DMS 273 (cell line): ENCODE measurements around the gene GNA14.
"Not testable (repeated sequence)": the region's sequence is repeated elsewhere in the genome, so short reads cannot be mapped to it uniquely, and the experiment has no call there.

Source experiments
- DNase-seq: peaks from one replicate; lab custom pipeline; 2025; ENCODE audit not compliant: unreplicated experiment; lab: John Stamatoyannopoulos, UW

The GNA14 gene

GRCh38 chr9:77455312-77455927 lies 192.7 kb downstream of the GNA14 start:
- peak; percentile 60 for DNase-seq

DNA sequence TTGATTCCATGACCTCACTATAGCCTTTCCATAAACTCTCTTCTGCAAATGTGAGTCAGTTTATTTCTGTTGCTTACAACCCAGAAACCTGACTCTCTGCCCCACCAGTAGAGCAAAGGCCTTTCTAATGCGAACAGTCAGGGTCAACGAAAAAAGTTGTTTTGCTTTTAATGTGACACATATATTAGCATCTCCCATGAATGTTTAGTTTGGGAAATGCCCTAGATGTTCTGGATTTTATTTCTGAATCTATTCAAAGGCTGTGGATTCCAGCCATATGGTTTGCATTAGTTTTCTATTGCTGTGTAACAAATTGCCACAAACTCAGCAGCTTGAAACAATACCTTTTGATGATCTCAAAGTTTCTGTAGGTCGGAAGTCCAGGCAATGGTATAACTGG lies 193.5 kb downstream of the GNA14 start:
- no peak for DNase-seq

DNA sequence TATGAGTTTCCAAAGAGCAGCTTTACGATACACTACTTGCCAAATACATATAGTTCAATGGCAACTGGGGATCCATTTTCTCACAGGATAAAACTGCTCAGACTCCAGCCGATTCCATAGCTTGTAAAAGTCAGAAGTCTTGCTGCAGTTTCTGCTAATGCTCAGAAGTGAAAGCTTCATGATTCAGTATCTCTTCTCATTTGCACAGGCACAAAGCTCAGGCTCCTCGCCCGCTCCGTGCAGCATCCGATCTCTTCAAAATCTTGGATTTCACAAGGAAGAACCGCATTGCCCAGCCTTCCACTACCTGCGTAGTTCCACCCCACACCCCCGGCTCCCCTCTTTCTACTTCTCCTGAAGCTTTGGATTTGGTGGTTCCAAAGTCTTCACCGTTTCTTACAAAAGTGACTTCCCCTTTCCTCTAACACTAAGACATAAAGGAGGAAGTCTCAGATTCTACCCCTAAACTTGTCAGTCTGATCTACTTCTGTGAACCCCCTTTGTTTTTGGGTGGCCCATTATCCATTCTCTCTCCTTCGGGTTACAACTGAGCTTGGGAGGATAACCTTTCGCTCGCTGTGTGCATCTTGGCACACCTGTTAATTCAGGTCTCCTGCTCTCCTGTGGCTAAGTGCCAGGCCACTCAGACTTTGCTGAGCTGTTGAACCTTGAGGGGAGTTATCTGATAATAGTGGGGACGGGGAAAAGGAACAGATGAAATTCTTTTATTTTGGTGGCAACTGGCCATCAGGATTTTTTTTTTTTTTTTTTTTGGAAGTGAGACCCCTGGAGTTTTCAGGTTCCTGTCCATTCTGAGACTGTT lies 194.1 kb downstream of the GNA14 start:
- no peak for DNase-seq

DNA sequence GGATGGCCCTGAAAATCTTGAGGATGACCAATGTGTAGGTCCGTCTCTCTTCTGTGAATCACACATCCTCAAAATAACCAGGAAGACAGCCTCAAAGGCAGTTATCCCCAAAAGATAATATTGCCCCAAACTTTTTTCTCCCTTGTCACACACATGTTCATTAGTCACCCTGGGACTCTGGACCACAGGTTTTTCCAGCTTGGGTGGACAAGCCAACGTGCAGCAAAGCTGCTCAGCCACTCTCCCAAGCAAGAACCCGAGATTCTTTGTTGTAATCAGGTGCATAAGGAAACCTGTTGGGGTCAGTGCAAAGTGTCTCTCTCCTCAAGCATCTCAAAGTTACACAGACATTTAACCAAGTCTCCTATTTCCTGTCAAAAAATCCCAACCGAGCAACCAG lies 196.6 kb downstream of the GNA14 start:
- DNase-seq, result no peak

- DNase-seq, result no peak
Observed at GRCh38 chr9:77450085-77450475, 198.0 kb downstream of the GNA14 start.

GRCh38 chr9:77449240-77450084 lies 198.7 kb downstream of the GNA14 start:
- no peak for DNase-seq

GRCh38 chr9:77447646-77448045 lies 200.5 kb downstream of the GNA14 start:
- DNase-seq, result no peak

GRCh38 chr9:77442436-77442835 lies 205.7 kb downstream of the GNA14 start:
- DNase-seq, result no peak

GRCh38 chr9:77441124-77441523 lies 207.0 kb downstream of the GNA14 start:
- not testable (repeated sequence) for DNase-seq

- DNase-seq, result peak; percentile 39
Observed at GRCh38 chr9:77440057-77440456, 208.1 kb downstream of the GNA14 start.

GRCh38 chr9:77438653-77439052 lies 209.5 kb downstream of the GNA14 start:
- DNase-seq, result no peak

- peak; percentile 40 for DNase-seq
Observed at GRCh38 chr9:77435688-77436087, 212.4 kb downstream of the GNA14 start.

DNA sequence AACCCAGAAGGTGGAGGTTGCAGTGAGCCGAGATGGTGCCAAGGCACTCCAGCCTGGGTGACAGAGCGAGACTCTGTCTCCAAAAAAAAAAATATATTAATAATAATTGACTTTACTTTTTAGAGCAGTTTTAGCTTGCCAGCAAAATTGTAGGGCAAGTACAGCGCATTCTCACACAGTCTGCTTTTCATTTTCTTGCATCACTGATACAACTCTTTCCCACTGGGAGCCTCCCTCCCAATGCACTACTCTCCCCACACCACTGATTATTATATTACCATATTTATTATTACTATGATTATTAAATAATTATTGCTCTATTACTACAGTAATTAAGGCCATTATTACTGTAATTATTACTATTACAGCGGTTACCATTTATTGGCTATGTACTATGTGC lies 212.8 kb downstream of the GNA14 start:
- DNase-seq, result no peak

DNA sequence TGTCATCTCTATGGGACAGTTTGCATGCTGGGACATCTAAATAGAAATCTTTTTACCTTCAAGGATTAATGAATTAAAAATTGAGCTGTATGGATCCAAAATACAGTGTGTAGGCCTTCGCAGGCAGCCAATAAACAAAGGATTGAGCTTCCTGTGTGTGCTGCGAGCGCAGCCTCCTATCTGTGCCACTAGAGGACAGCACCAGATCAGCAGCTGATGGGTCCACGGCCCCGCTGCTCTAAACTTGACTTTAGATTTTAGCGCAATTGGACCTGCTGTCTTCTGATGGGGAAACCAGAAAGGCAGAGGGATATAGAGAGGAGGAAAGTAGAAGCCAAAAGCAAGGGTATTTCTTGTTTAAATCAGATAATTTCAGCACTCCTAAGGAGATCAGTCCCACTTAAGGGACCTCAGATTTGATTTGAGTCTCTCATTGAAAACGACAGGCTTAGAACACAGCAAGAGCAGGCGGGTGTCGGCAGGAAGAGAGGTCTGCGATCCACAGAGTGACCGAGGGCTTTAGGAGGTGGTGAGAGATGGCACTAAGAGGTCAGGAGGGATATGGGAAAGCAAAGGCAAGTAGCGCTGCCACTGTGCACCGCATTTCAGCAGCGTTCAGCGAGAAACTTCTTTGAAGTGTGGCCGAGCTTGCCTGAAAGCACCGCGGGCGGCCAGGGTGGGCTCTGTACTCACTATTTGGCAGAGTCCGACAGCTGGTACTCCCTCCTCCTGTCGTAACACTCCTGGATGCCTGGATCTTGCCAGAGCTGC lies 214.3 kb downstream of the GNA14 start:
- peak; percentile 74 for DNase-seq

DNA sequence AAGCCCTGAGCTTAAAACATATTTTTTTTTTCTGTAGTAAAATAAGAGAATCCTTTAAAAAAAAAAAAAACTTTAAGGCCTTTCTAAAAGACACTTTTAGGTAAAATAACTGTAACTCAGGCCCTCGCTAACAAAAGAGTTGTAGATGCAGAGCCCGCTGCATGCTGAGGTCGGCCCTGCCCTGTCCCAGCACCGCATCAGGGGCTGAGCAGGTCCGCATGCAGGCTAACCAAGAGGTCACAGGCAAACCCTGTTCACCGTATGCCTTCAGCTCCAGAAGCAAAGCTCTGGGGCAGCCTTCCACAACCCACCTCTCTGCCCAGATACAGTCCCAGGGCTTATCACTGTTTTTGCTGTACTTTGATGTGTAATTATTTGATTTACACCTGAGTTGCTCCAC lies 216.1 kb downstream of the GNA14 start:
- no peak for DNase-seq

- no peak for DNase-seq
Observed at GRCh38 chr9:77429928-77430327, 218.2 kb downstream of the GNA14 start.

GRCh38 chr9:77427256-77427927 lies 220.7 kb downstream of the GNA14 start:
- DNase-seq, result no peak

- no peak for DNase-seq
Observed at GRCh38 chr9:77426712-77427111, 221.4 kb downstream of the GNA14 start.

GRCh38 chr9:77424993-77425392 lies 223.1 kb downstream of the GNA14 start:
- no peak for DNase-seq

DNA sequence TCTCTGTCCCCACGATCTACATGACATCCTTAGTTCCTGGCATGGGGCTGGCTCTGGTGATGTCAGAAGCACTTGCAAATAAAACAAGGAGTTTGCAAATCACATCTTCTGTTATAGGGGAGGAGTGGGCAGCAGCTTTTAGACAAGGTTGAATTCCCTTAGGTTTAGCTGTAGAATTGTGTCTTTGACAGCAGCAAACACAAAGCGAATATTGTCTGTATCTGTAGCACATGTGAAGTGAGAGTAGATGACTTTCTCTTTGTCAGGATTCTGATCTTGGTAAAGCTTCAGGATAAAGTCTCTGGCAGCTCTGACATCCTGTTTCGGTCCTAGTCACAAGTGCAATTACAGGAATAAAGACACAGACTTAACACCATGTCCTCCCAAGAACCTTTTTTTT lies 224.3 kb downstream of the GNA14 start:
- DNase-seq, result no peak
